Measurements from ENCODE around the gene GRIA1. TPM values are rescaled to one million over a fixed set of nuclear protein-coding genes. Genes with fewer than 3 reads are reported as not detected.

Gene GRIA1
- total RNA-seq, 4 donors from 2014 or later = 0.27 to 1.9 (median 0.99) TPM

DNA sequence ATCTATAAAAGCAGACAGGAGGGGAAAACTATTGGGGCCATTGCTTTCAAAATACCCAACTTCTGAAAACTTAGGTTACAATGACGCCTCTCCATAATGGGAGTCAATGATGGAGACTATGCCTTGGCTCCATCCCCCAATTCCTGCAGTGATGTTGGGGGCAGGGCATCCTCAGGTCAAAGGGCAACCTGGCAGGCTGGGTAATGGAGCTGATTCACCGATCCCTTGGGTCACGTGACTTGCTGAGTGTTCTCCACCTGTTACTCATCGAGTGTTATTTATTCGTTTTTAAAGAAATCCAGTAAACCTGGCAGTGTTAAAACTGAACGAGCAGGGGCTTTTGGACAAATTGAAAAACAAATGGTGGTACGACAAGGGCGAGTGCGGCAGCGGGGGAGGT, 303.9 kb downstream of the GRIA1 start:
- TF ChIP-seq EP300 (IDR thresholded peaks at IDR 0.05) (no peak), POLR2AphosphoS5 (IDR thresholded peaks at IDR 0.05) (no peak)
- no peak for ATAC-seq
- 78 to 87% methylated on average over 6 of the region's 10 CpGs for WGBS, 2 donors (ENCODE audit: low coverage in 1 of 2)
- no peaks in the 10 kb centered on the region for H3K4me1 ChIP-seq
- no peaks in the 10 kb centered on the region for H3K27me3 ChIP-seq
- H3K36me3 ChIP-seq = no peaks in the 10 kb centered on the region
- H3K27ac ChIP-seq = no peak overlapping the region
- H3K9me3 ChIP-seq = no peaks in the 10 kb centered on the region
- H3K4me3 ChIP-seq = no peak overlapping the region

DNA sequence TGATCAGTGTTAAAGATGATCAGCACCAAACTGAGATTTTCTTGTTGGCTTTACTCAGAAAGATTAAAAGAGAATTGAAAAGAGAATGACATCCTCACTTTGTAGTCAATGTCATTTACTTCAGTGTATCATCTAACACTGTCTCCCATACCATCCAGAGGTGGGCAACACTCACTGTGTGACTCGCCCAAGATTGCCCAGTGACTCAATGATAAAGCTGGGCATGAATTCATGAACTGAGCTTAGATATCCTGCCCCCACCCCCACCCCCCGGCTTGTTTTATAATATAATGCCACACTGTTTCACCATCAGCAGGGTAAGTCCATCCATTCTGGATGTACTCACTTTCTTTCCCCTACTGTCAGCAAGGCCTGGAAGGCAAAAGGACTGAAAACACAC, 306.1 kb downstream of the GRIA1 start:
- H3K27ac ChIP-seq = no peak overlapping the region
- WGBS, 2 donors (ENCODE audit: low coverage in 1 of 2) = 91 to 100% methylated on average over 1 of the region's 2 CpGs
- H3K4me1 ChIP-seq = no peaks in the 10 kb centered on the region
- TF ChIP-seq, protein P1, sequence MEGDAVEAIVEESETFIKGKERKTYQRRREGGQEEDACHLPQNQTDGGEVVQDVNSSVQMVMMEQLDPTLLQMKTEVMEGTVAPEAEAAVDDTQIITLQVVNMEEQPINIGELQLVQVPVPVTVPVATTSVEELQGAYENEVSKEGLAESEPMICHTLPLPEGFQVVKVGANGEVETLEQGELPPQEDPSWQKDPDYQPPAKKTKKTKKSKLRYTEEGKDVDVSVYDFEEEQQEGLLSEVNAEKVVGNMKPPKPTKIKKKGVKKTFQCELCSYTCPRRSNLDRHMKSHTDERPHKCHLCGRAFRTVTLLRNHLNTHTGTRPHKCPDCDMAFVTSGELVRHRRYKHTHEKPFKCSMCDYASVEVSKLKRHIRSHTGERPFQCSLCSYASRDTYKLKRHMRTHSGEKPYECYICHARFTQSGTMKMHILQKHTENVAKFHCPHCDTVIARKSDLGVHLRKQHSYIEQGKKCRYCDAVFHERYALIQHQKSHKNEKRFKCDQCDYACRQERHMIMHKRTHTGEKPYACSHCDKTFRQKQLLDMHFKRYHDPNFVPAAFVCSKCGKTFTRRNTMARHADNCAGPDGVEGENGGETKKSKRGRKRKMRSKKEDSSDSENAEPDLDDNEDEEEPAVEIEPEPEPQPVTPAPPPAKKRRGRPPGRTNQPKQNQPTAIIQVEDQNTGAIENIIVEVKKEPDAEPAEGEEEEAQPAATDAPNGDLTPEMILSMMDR (IDR thresholded peaks at IDR 0.05) = no peak
- TF ChIP-seq EP300 (IDR thresholded peaks at IDR 0.05) (no peak), POLR2AphosphoS5 (IDR thresholded peaks at IDR 0.05) (no peak), POLR2A (IDR thresholded peaks at IDR 0.05) (no peak)
- no peaks in the 10 kb centered on the region for H3K9me3 ChIP-seq
- H3K36me3 ChIP-seq = no peaks in the 10 kb centered on the region
- H3K27me3 ChIP-seq = no peaks in the 10 kb centered on the region
- H3K4me3 ChIP-seq = no peak overlapping the region
- ATAC-seq = no peak

DNA sequence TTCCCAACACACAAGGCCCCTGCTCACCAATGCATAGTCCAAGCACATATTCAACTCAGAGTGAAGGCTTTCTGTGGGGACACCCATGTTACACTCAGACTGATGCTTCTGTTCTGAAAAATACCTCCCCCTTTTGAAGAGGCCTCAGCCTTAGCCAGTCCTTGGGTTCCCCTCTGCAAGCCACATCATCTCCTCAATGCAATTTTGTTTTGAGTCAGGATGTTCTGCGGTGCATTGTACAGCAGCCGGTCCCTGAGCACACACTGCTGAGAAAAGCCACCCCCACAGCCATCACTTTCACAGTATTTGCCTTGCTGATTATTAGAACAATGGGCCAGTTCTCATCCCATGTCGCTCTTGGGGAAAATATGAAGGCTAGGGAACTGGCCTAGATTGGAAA, 307.0 kb downstream of the GRIA1 start:
- no peak for TF ChIP-seq POLR2AphosphoS5 (IDR thresholded peaks at IDR 0.05)
- no peak for TF ChIP-seq EP300 (IDR thresholded peaks at IDR 0.05)
- TF ChIP-seq POLR2A (IDR thresholded peaks at IDR 0.05) = no peak
- TF ChIP-seq, protein P1 (IDR thresholded peaks at IDR 0.05) = no peak
- no peaks in the 10 kb centered on the region for H3K4me1 ChIP-seq
- H3K27me3 ChIP-seq = no peaks in the 10 kb centered on the region
- H3K36me3 ChIP-seq = no peaks in the 10 kb centered on the region
- ATAC-seq = no peak
- H3K4me3 ChIP-seq = no peak overlapping the region
- H3K27ac ChIP-seq = no peak overlapping the region
- 81 to 85% methylated on average over 2 to 3 of the region's 3 CpGs for WGBS, 2 donors (ENCODE audit: low coverage in 1 of 2)
- H3K9me3 ChIP-seq = no peaks in the 10 kb centered on the region

DNA sequence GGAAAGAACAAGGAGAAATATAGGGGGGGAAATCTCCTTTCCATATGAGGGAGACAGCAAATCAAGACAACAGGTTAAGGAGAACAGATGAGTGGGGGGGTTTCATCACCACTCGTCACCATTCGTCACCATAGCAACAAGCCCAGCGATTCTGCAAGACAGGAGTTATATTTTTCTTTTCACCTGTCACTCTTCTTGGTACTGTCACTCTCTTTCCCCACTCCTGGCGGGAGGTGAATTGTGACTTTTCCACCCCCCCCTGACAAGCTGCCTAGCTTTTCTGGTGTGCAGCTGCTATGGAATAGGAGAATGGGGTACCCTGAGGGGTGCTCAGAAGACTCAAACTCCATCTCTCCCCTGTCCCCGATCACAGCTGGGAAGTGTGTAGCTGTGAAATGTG, 308.4 kb downstream of the GRIA1 start:
- H3K27ac ChIP-seq = no peak overlapping the region
- ATAC-seq = no peak
- WGBS, 2 donors (ENCODE audit: low coverage in 1 of 2) = 51 to 67% methylated on average over 3 to 5 of the region's 5 CpGs

DNA sequence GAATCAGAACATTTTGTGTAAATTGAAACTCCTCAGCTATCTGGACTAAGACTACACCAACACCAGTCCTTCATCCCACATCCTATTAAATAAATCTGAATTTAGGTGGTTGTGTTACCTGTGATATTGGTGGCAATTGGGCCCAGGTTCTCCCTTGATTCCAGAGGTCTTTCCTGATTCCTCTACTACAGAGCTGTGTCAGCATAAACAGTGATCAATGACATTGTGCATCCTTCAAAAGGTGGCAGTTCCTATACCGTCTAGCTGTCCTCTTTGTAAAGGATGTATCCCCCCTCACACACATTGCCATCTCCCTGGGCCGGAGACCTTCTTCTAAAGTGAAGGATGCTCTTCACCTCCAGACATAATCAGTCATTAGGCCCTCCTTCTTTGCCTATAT, 309.0 kb downstream of the GRIA1 start:
- WGBS, 2 donors (ENCODE audit: low coverage in 1 of 2) = 81 to 85% methylated on average over 2 of the region's 2 CpGs
- Histone ChIP-seq H3K36me3 (no peaks in the 10 kb centered on the region), H3K4me1 (no peaks in the 10 kb centered on the region), H3K27ac (no peak overlapping the region), H3K9me3 (no peaks in the 10 kb centered on the region), H3K27me3 (no peaks in the 10 kb centered on the region), H3K4me3 (no peak overlapping the region)
- TF ChIP-seq EP300 (IDR thresholded peaks at IDR 0.05) (no peak), POLR2A (IDR thresholded peaks at IDR 0.05) (no peak), POLR2AphosphoS5 (IDR thresholded peaks at IDR 0.05) (no peak)
- TF ChIP-seq, protein P1 (IDR thresholded peaks at IDR 0.05) = no peak
- ATAC-seq = no peak

More for the DNA sequence above, 308.4 kb downstream of the GRIA1 start:
- Histone ChIP-seq H3K4me1 (no peaks in the 10 kb centered on the region), H3K4me3 (no peak overlapping the region), H3K27me3 (no peaks in the 10 kb centered on the region), H3K36me3 (no peaks in the 10 kb centered on the region), H3K9me3 (no peaks in the 10 kb centered on the region)
- TF ChIP-seq EP300 (IDR thresholded peaks at IDR 0.05) = no peak
- TF ChIP-seq POLR2AphosphoS5 (IDR thresholded peaks at IDR 0.05) = no peak
- no peak for TF ChIP-seq POLR2A (IDR thresholded peaks at IDR 0.05)
- TF ChIP-seq, protein P1 (IDR thresholded peaks at IDR 0.05) = no peak

Measured in gastroesophageal sphincter (tissue), 4 donors.